H1 (cell line): Measurements from ENCODE around the gene CAMK1G. TPM values are rescaled to one million over a fixed set of nuclear protein-coding genes. Genes with fewer than 3 reads are reported as not detected.

Source experiments
- CTCF ChIA-PET: fragments of 300-600 bp; sonication (Branson Sonifier 250); formaldehyde crosslinking; loops from one replicate; lab custom pipeline; 2021; ENCODE audit not compliant: partially characterized antibody; lab: Charles Lee
- POLR2A ChIA-PET: fragments of 300-600 bp; sonication (Branson Sonifier 250); formaldehyde crosslinking; loops from one replicate; lab custom pipeline; 2021; ENCODE audit warnings: inconsistent platforms; ENCODE audit not compliant: partially characterized antibody; lab: Charles Lee
- DNase-seq, 2 experiments: peaks; one replicate each; pipeline versions ENCODE4 v3.0.0 to v3.0.0-alpha.2; 2010 to 2022; ENCODE audit warnings: low spot score in 2 of 2, low read depth in 1 of 2, mixed read lengths in 1 of 2
- FAIRE-seq: peaks from 2 replicates; lab custom pipeline; 2011; peaks lifted over from hg19 to GRCh38; lab: Jason Lieb, UNC
- H2AFZ ChIP-seq: 2 replicates; pipeline ENCODE4 v1.8.1; 2012; ENCODE audit warnings: low read length, inconsistent platforms
- H2AK5ac ChIP-seq: 2 replicates; pipeline ENCODE4 v1.6.1; 2013; ENCODE audit warnings: low read depth, low read length
- H2BK120ac ChIP-seq: replicated peaks from 2 replicates; pipeline ENCODE3; 2013; ENCODE audit warnings: low read depth, low read length, inconsistent platforms
- H2BK12ac ChIP-seq: 2 replicates; pipeline ENCODE4 v1.6.1; 2013; ENCODE audit warnings: low read depth, low read length
- H2BK15ac ChIP-seq: 2 replicates; pipeline ENCODE4 v1.6.1; 2013; ENCODE audit warnings: low read length
- H2BK20ac ChIP-seq: 2 replicates; pipeline ENCODE4 v1.6.1; 2013; ENCODE audit warnings: low read length
- H2BK5ac ChIP-seq: 2 replicates; pipeline ENCODE4 v1.6.1; 2013; ENCODE audit warnings: low read depth, low read length
- H3K14ac ChIP-seq: 2 replicates; pipeline ENCODE4 v1.6.1; 2013; ENCODE audit warnings: inconsistent platforms; ENCODE audit not compliant: insufficient read length
- H3K18ac ChIP-seq: 2 replicates; pipeline ENCODE4 v1.6.1; 2013; ENCODE audit warnings: low read length; ENCODE audit errors: extremely low read depth
- H3K23ac ChIP-seq: 2 replicates; pipeline ENCODE4 v1.6.1; 2013; ENCODE audit warnings: inconsistent platforms; ENCODE audit not compliant: insufficient read length
- H3K23me2 ChIP-seq: 2 replicates; pipeline ENCODE4 v1.6.1; 2013; ENCODE audit warnings: low read depth, low read length
- H3K27ac ChIP-seq: 2 replicates; pipeline ENCODE4 v1.6.1; 2011; ENCODE audit warnings: low read depth, low read length, inconsistent platforms
- H3K27me3 ChIP-seq, 4 experiments: replicated peaks in 1 of 4; 1 replicate in 1 of 4; 2 replicates in 3 of 4; pipeline versions ENCODE4 v1.6.1 to v1.8.1; 2011 to 2013; ENCODE audit warnings: low read length in 3 of 4, mild to moderate bottlenecking in 3 of 4, inconsistent platforms in 2 of 4, mixed read lengths in 2 of 4, moderate library complexity in 1 of 4; ENCODE audit not compliant: control insufficient read depth in 3 of 4, insufficient read depth in 3 of 4; ENCODE audit errors: extremely low read depth in 1 of 4
- H3K36me3 ChIP-seq, 4 experiments: 2 replicates each; pipeline versions ENCODE4 v1.6.1 to v1.8.1; 2011 to 2013; ENCODE audit warnings: mild to moderate bottlenecking in 4 of 4, low read length in 3 of 4, moderate library complexity in 2 of 4, control low read depth in 1 of 4, inconsistent platforms in 1 of 4; ENCODE audit not compliant: insufficient read depth in 4 of 4, control insufficient read depth in 2 of 4
- H3K4ac ChIP-seq: replicated peaks from 2 replicates; pipeline ENCODE3; 2013; ENCODE audit warnings: low read length, low read depth, mixed read lengths, inconsistent platforms; ENCODE audit not compliant: insufficient read length
- H3K4me1 ChIP-seq, 4 experiments: replicated peaks in 1 of 4; 1 replicate in 1 of 4; 2 replicates in 3 of 4; pipeline versions ENCODE4 v1.6.1 to v1.8.1; 2011 to 2013; ENCODE audit warnings: low read length in 3 of 4, inconsistent platforms in 2 of 4, mixed read lengths in 1 of 4; ENCODE audit not compliant: insufficient read depth in 4 of 4, control insufficient read depth in 3 of 4
- H3K4me2 ChIP-seq, 2 experiments: 2 replicates each; pipeline versions ENCODE4 v1.6.1 to v1.8.1; 2011 to 2013; ENCODE audit warnings: low read depth in 2 of 2, low read length in 2 of 2, control low read depth in 1 of 2, inconsistent platforms in 1 of 2, mild to moderate bottlenecking in 1 of 2; ENCODE audit not compliant: insufficient read depth in 1 of 2
- H3K4me3 ChIP-seq, 4 experiments: fragments of 200-600, 300-600 bp in 1 of 4; sonication (generic), shearing (Covaris generic), sonication (Bioruptor Twin) in 1 of 4; 2 replicates each; pipeline versions ENCODE4 v1.5.1 to v1.8.1; 2011 to 2016; ENCODE audit warnings: low read length in 4 of 4, low read depth in 3 of 4, control low read depth in 2 of 4, inconsistent platforms in 2 of 4, mild to moderate bottlenecking in 2 of 4, mixed read lengths in 1 of 4, moderate library complexity in 1 of 4; ENCODE audit not compliant: insufficient read depth in 2 of 4; ENCODE audit errors: extremely low read depth in 1 of 4
- H3K56ac ChIP-seq: replicated peaks from 2 replicates; pipeline ENCODE3; 2013; ENCODE audit warnings: low read depth, mild to moderate bottlenecking, mixed read lengths, low read length, inconsistent platforms; ENCODE audit not compliant: insufficient read length
- H3K79me1 ChIP-seq: 2 replicates; pipeline ENCODE4 v1.6.1; 2013; ENCODE audit warnings: low read depth, low read length, control low read depth
- H3K79me2 ChIP-seq, 2 experiments: 2 replicates each; pipeline versions ENCODE4 v1.6.1 to v1.8.1; 2012 to 2013; ENCODE audit warnings: low read length in 2 of 2, mild to moderate bottlenecking in 2 of 2, inconsistent platforms in 1 of 2; ENCODE audit not compliant: insufficient read depth in 2 of 2, control insufficient read depth in 1 of 2
- H3K9ac ChIP-seq, 4 experiments: replicated peaks in 1 of 4; 1 replicate in 1 of 4; 2 replicates in 3 of 4; pipeline versions ENCODE4 v1.6.1 to v1.8.1; 2011 to 2013; ENCODE audit warnings: low read depth in 3 of 4, low read length in 3 of 4, control low read depth in 2 of 4, mild to moderate bottlenecking in 2 of 4, moderate library complexity in 2 of 4, inconsistent platforms in 1 of 4; ENCODE audit errors: extremely low read depth in 1 of 4
- H3K9me3 ChIP-seq, 2 experiments: 2 replicates each; pipeline versions ENCODE4 v1.6.1 to v1.8.1; 2012 to 2013; ENCODE audit warnings: mild to moderate bottlenecking in 2 of 2, moderate library complexity in 2 of 2, control low read depth in 1 of 2, inconsistent platforms in 1 of 2, low read depth in 1 of 2, low read length in 1 of 2, mixed read lengths in 1 of 2; ENCODE audit not compliant: insufficient read depth in 2 of 2
- H4K20me1 ChIP-seq, 2 experiments: replicated peaks in 1 of 2; 2 replicates each; pipeline versions ENCODE3 to v1.8.1; 2011 to 2013; ENCODE audit warnings: inconsistent platforms in 2 of 2, low read length in 2 of 2, mild to moderate bottlenecking in 1 of 2; ENCODE audit not compliant: insufficient read depth in 2 of 2, control insufficient read depth in 1 of 2
- H4K5ac ChIP-seq: 2 replicates; pipeline ENCODE4 v1.6.1; 2013; ENCODE audit warnings: low read length, low read depth, mixed read lengths, inconsistent platforms; ENCODE audit not compliant: insufficient read length
- H4K8ac ChIP-seq: 2 replicates; pipeline ENCODE4 v1.8.0; 2013; ENCODE audit warnings: mild to moderate bottlenecking, moderate library complexity, low read length, inconsistent platforms; ENCODE audit not compliant: insufficient read depth; ENCODE audit errors: extremely low read depth
- H4K91ac ChIP-seq: replicated peaks from 2 replicates; pipeline ENCODE3; 2013; ENCODE audit warnings: low read length, mixed read lengths, inconsistent platforms; ENCODE audit not compliant: insufficient read length
- ATF2 ChIP-seq: IDR thresholded peaks from 2 replicates; pipeline ENCODE4 v1.6.1; 2012; ENCODE audit warnings: low read length, inconsistent platforms
- CTBP2 ChIP-seq: IDR thresholded peaks from 2 replicates; pipeline ENCODE4 v1.7.0; 2011; ENCODE audit warnings: borderline replicate concordance, mild to moderate bottlenecking, moderate library complexity, mixed read lengths, low read length; ENCODE audit not compliant: insufficient read depth, insufficient read length
- EZH2 ChIP-seq: fragments of 200-600 bp; sonication (generic); IDR thresholded peaks from 2 replicates; pipeline ENCODE4 v1.7.1; 2012; ENCODE audit warnings: low read depth, mild to moderate bottlenecking, moderate library complexity, low read length, inconsistent platforms; ENCODE audit not compliant: severe bottlenecking
- FOSL1 ChIP-seq: IDR thresholded peaks from 2 replicates; pipeline ENCODE4 v1.6.1; 2011; ENCODE audit warnings: mild to moderate bottlenecking, low read depth, low read length, moderate library complexity; ENCODE audit not compliant: insufficient read depth
- GTF2F1 ChIP-seq: IDR thresholded peaks from 2 replicates; pipeline ENCODE4 v1.6.1; 2012; ENCODE audit warnings: low read depth, low read length, improper control_type of control experiment, borderline replicate concordance
- HDAC6 ChIP-seq: IDR thresholded peaks from one replicate; pipeline ENCODE4 v1.7.1; 2012; ENCODE audit warnings: low read depth, mild to moderate bottlenecking, inconsistent platforms, low read length, moderate library complexity
- KDM5A ChIP-seq: fragments of 200-600 bp; IDR thresholded peaks from 2 replicates; pipeline ENCODE4 v1.7.1; 2012; ENCODE audit warnings: mild to moderate bottlenecking, low read length, inconsistent platforms, mixed read lengths
- PHF8 ChIP-seq: fragments of 200-600 bp; sonication (generic); conservative IDR thresholded peaks from 2 replicates; pipeline ENCODE4 v1.7.1; 2012; ENCODE audit warnings: low read depth, mild to moderate bottlenecking, inconsistent platforms, low read length, moderate library complexity
- SAP30 ChIP-seq: fragments of 300-600 bp; sonication (generic); IDR thresholded peaks from 2 replicates; pipeline ENCODE4 v1.7.1; 2012; ENCODE audit warnings: low read length, moderate library complexity, mild to moderate bottlenecking, inconsistent platforms; ENCODE audit not compliant: insufficient read depth, insufficient replicate concordance
- WGBS, 2 experiments: shearing (Covaris generic) in 1 of 2; methylation state at CpG; one replicate each; pipeline versions ENCODE4 v1.1.6 to v1.1.7; 2013 to 2015; ENCODE audit warnings: low lambda C conversion rate in 2 of 2, mixed read lengths in 2 of 2, inconsistent platforms in 1 of 2, low coverage in 1 of 2, missing lambda C conversion rate in 1 of 2; ENCODE audit not compliant: insufficient replicate concordance in 2 of 2, insufficient coverage in 1 of 2, insufficient read length in 1 of 2; ENCODE audit errors: extremely low coverage in 1 of 2, missing lambda C conversion rate in 1 of 2; 5-methylcytosine and 5-hydroxymethylcytosine counted together
- polyA plus RNA-seq, 7 experiments: library from polyadenylated mRNA; depleted of rRNA in 3 of 7; stranded (reverse) in 5 of 7; unstranded in 2 of 7; fragments of >200 nt in 5 of 7; fragments of 200-250 nt in 2 of 7; gene quantifications; 1 replicate in 5 of 7; 2 replicates in 1 of 7; 4 replicates in 1 of 7; pipeline versions ENCODE4 v1.2.1 to v1.2.3, GENCODE V29; 2011 to 2013; ENCODE audit warnings: missing spikeins in 2 of 7, mixed read lengths in 2 of 7
- total RNA-seq: library from RNA; stranded (reverse); fragmentation: NEBNext Ultra II Directional; extraction: Animal tissue kit (Norgen Biotek cat#: 25700); gene quantifications from 2 replicates; pipeline ENCODE4 v1.2.1, GENCODE V29; 2021

CAMK1G gene
- total and polyA plus RNA-seq, 2 of the 8 experiments (the other 6 are each of a cell fraction or from before 2014, with no cell fraction given) = 1.00 to 1.0 TPM

GRCh38 chr1:209625791-209626285 lies 42.3 kb downstream of the CAMK1G start:
- CTCF ChIA-PET = interaction anchor here (0.7 to 11.4 kb wide), 5 partner anchors 19 to 65 kb away, joined by 3 to 365 read pairs (median 91); partner anchors contain the start of gene CAMK1G
- TF ChIP-seq ATF2 (no peak), HDAC6 (no peak), PHF8 (no peak), CTBP2 (no peak), SAP30 (no peak), KDM5A (no peak), GTF2F1 (no peak), FOSL1 (no peak), EZH2 (no peak)

More at GRCh38 chr1:209625791-209626285, 42.3 kb downstream of the CAMK1G start:
- POLR2A ChIA-PET = no interaction called here
- Histone ChIP-seq H3K79me1 (no peaks in the 10 kb centered on the region), H3K4me1 (peaks cover 0 to 15% (median 9%) of the 10 kb centered on the region in 4 experiments; a peak in 4 of 7 replicates), H3K36me3 (no peaks in the 10 kb centered on the region), H3K23me2 (no peaks in the 10 kb centered on the region), H4K91ac (no peak overlapping the region), H3K4me2 (no peak overlapping the region), H3K4ac (no peak overlapping the region), H3K18ac (no peak overlapping the region), H3K56ac (no peak overlapping the region), H2BK15ac (no peak overlapping the region), H4K5ac (no peak overlapping the region), H3K9me3 (no peaks in the 10 kb centered on the region), H4K20me1 (no peaks in the 10 kb centered on the region), H2BK5ac (no peak overlapping the region), H4K8ac (no peak overlapping the region), H3K14ac (no peak overlapping the region), H2BK20ac (no peak overlapping the region), H3K4me3 (no peak overlapping the region), H2AK5ac (no peak overlapping the region), H3K27ac (no peak overlapping the region), H3K79me2 (no peaks in the 10 kb centered on the region), H2BK12ac (no peak overlapping the region), H3K23ac (no peak overlapping the region), H3K9ac (no peak overlapping the region), H2AFZ (no peak overlapping the region), H2BK120ac (no peak overlapping the region), H3K27me3 (no peaks in the 10 kb centered on the region)
- DNase-seq (no peak), FAIRE-seq (no peak)
- 92% methylated on average over 18 of the region's 18 CpGs; no CpG with 5 or more reads in 1 of the 2 experiments for WGBS, 2 experiments
